GM21737 (cell line): ENCODE measurements around the gene C16orf86.

Experiments used
- ATAC-seq: cut with Tn5 transposase; IDR thresholded peaks from one replicate; pipeline ENCODE4 v1.9.1; 2021; ENCODE audit warnings: mild to moderate bottlenecking, moderate library complexity; ENCODE audit not compliant: unreplicated experiment

The C16orf86 gene

DNA sequence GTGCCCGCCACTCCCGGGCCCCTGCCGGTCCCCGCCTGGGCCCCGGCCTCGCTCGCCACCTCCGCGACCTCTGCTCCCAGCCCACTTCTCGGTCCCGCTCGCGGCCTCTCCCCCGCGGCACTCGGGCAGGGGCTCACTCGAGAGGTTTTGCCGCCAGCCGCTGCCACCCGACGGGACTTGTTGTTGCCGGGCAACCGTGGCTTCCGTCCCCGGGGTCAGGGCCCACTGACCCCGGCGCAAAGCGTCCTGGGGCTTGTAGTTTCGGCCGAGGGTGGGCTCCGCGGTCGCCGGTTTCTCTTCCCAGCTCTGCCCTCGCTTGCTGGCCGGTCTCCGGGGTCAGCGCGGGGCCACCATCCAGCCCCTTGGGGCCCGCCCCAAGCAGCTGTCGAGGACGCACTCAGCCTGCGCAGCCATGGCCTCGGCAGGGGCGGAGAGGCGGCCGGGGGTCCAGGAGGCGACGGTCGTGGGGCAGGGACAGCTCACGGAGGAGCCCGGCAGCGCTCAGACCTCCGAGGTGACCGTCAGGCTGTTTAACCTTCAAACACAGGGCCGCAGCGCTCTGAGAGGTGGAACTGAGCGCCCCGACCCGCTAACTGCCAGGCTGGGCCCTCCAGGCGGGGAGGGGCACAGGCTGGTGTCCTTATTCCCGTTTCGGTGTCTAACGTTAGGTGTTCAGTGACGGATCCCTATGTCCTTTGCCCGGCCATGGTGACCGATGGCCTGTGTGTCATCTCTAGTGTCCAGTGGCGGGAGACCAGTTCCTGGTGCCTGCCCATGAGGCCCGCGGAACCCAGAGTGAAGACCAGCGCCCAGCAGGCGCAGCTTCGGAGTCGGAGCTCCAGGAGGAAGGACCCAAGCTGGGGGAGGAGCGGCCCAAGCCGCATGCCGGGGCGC, at the start of gene C16orf86, which contains the start of gene ENKD1:
Gene C16orf86, plus strand, starts transcription at position 256 of the 894 bp plus-strand sequence. Its CDS starts 157 bp downstream, at position 413.
Gene ENKD1, minus strand, starts transcription at position 192 of the 894 bp plus-strand sequence. CDS start 308 bp downstream, outside the sequence.
- peak; percentile 42 for ATAC-seq

DNA sequence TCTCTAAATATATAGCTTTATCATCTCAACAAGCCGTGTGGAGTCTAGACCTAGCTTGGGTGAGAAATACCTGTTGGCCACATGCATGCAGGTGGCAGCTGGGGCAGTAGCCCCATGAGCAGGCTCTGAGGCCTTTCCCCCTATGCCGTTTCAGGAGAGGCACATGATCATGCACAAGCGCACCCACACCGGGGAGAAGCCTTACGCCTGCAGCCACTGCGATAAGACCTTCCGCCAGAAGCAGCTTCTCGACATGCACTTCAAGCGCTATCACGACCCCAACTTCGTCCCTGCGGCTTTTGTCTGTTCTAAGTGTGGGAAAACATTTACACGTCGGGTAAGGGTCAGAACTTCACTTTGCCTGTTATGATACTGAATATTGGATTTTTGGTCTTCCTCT, 38.4 kb upstream of the C16orf86 start:
- ATAC-seq, result no peak

GRCh38 chr16:67632415-67633172, 34.0 kb upstream of the C16orf86 start:
- no peak for ATAC-seq

- no peak for ATAC-seq
Measured at GRCh38 chr16:67636713-67637112, 29.9 kb upstream of the C16orf86 start.

- ATAC-seq, result no peak
Measured at GRCh38 chr16:67637625-67638024, 29.0 kb upstream of the C16orf86 start.

DNA sequence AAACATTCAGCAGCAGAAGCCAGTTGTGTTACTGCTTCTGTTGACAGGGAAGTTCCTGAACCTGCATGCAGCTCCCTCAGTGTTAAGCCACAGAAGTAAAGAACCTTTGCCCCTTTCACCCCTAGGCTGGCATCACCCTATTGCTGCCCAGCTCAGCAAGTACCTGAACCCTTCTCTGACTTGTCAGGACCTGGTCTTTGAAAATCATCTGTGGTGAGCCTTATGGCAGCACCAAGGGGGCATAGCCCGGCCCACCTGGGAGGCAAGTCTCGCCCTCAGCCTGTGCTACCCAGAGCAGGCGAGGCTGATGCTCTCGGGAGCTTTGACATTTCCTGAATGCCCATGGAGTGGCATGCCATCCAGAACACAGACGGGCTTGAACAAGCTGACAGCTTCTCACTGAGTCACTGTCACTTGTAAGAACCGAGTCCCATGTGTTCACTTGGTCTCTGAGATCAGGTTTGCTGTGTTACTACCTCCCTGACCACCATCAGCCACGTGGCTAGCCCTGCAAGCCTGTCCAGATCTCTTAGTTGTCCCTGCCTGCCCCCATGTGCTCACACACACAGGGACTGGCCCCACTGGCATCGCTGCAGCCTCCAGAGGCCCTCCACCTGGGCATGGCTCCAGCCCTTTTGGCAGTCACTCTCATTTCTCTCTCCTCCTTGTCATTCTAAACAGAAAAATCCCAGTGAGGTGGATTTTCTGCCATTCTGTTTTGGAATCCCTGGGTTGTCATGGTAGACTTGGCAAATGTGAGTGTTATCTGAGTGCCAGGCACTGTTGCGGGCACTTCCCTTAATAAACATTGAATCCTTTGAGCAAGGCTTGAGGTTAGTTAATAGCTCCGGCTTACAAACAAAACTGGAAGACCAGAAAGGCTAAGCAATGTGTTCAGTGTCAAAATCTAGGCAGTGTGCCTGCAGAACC, 24.6 kb upstream of the C16orf86 start:
- no peak for ATAC-seq

GRCh38 chr16:67644038-67644437, 22.6 kb upstream of the C16orf86 start:
- ATAC-seq, result no peak

- peak; percentile 4 for ATAC-seq
Measured at GRCh38 chr16:67645397-67646121, 21.1 kb upstream of the C16orf86 start.

DNA sequence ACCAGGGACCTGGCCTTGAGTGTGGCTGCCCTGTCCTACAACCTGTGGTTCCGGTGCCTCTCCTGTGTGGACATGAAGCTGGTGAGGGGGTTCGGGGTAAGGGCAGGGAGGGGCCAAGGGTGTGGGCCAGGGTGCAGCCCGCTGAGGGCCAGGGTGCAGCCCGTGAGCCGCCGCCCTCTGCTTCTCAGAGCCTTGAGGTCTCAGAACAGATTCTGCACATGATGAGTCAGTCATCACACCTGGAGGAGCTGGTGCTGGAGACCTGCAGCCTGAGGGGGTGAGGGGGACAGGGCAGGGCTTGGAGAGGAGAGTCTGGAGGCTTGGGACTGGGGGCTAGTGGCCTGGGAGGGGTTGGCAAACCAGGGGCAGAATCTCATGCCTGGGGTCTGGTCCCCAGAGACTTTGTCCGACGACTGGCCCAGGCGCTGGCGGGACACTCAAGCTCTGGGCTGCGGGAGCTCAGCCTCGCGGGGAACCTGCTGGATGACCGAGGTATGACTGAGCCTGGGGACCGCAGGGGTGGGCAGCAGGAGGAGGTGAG, 19.4 kb upstream of the C16orf86 start:
- no peak for ATAC-seq

- ATAC-seq, result no peak
Measured at GRCh38 chr16:67647681-67648080, 18.9 kb upstream of the C16orf86 start.

DNA sequence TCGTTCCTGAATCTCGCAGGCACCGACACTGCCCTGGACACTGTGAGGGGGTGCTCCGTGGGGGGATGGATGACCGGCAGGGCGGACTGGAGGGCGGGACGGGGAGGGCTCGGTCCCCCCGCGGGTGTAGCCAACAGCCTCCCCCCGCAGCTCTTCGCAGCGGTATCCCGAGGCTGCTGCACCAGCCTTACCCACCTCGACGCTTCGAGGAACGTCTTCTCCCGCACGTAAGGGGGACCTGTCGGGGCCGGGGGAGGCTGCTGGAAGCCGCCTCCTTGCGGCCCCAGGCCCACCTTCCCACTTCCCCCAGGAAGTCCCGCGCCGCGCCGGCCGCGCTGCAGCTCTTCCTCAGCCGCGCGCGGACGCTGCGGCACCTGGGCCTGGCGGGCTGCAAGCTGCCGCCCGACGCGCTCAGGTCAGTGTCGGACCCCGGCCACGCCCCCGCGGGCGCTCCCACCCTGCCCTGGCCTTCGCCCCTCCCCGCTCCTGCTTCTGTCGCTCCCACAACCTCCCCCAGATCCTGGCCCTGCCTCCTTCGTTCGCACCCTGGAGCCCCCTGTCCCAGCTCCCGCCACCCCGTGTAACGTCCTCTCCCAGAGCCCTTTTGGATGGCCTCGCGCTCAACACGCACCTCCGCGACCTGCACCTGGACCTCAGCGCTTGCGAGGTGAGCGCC, 18.4 kb upstream of the C16orf86 start:
- ATAC-seq, result no peak

DNA sequence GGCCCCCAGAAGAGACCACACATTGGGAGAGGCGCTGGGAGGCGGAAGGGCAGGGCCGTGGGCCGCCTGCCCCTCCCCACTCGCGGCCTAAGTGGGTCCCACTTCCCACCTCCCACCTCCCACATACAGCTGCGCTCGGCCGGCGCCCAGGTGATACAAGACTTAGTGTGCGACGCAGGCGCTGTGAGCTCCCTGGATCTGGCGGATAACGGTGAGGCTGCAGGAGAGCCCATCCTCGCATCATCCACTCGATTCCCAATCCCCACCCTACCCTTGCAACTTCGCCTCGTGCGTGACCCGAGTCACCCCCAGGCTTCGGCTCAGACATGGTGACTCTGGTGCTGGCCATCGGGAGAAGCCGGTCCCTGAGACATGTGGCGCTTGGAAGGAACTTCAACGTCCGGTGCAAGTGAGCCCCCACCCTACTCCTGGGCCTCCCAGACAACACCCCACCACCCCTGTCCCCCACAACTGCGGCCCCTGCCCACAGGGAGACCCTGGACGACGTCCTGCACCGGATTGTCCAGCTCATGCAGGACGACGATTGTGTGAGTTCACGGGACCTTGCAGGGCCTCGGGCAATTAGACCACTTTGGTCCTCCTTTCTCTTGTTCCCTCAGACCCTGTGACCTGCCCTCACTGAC, 17.7 kb upstream of the C16orf86 start:
- no peak for ATAC-seq

DNA sequence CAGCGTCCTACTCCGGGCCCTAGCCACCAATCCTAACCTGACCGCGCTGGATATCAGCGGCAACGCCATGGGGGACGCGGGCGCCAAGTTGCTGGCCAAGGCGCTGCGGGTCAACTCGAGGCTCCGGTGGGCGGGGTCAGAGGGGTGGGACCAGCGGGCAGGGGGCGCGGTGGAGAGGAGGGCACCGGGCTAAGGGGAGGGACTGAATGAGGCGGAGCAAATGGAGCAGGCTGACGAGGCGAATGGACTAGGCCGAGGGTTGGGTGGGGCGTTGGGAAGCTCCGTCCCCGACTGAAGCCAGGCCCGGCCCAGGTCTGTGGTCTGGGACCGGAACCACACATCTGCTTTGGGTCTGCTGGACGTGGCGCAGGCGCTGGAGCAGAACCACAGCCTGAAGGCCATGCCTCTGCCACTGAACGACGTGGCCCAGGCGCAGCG, 17.1 kb upstream of the C16orf86 start:
- ATAC-seq, result no peak

DNA sequence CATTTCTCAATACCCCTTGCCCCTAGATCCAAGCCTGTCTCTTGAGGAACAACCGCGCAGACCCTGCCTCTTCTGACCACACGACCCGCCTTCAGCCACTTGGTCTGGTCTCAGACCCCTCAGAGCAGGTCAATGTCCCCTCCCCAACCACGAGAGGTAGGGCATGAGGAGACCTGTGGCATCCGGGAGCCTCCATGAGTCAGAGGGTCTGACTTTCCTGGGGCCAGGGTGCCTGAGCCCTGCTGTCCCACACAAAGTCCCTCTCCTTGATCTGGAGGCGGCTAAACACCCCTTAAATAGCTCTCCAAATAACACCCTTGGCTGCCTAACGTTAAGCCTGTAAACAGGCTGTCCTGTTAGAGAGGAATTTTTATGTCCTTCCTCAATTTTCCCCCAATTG, 16.6 kb upstream of the C16orf86 start:
- no peak for ATAC-seq

DNA sequence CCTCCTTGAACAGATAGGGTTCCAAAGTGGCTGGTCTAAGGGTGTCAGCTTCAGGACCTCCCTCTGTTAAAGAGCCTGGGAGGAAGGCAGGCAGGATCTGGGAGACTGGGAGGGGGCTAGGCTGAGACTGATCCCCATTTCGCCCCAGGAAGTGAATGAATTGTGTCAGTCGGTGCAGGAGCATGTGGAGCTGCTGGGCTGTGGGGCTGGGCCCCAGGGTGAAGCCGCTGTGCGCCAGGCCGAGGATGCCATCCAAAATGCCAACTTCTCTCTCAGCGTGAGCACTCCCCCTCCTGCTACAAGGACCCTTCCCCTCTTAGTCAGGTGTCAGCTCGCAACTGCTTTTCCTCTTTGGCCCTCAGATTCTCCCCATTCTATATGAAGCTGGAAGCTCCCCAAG, 15.6 kb upstream of the C16orf86 start:
- ATAC-seq, result no peak

DNA sequence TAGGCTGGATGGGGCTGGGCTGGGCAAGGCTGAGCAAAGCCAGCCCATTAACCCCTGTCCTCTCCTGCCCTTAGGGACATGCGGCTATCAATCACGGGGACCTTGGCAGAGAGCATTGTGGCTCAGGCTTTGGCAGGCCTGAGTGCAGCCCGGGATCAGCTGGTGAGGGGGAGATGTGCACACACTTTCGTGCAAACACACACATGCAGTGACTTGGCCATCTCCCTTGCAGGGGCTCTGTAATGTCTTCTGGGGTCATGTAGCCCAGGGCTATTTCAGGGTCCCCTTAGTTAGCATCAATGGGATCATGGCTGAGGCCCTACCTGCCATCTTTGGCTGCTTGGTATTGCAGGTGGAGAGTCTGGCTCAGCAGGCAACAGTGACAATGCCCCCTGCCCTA, 14.8 kb upstream of the C16orf86 start:
- no peak for ATAC-seq

DNA sequence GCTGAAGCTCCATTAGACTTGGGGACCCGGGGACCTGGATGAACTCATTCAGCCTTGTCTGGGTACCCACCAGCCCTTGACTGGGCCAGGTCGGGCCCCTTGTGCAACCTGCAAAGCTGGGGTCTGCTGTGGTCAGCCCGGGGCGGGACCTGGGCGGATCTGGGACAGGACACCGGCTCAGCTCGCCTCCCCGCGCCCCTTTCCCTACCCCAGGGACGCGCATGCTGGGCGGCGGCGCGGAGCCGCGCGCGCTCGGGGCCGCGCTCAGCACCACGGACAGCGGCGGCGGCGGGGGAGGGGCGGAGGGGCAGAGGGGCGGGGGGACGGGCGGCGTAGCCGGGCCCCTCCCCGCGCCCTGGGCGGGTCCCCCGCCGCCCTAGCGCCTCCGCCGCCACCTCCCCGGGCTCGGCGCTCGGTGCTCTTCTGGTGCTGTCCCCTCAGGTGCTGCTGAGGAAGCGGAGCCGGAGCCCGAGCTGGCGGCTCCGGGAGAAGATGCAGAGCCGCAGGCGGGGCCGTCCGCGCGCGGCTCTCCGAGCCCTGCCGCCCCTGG, 14.0 kb upstream of the C16orf86 start:
- no peak for ATAC-seq

DNA sequence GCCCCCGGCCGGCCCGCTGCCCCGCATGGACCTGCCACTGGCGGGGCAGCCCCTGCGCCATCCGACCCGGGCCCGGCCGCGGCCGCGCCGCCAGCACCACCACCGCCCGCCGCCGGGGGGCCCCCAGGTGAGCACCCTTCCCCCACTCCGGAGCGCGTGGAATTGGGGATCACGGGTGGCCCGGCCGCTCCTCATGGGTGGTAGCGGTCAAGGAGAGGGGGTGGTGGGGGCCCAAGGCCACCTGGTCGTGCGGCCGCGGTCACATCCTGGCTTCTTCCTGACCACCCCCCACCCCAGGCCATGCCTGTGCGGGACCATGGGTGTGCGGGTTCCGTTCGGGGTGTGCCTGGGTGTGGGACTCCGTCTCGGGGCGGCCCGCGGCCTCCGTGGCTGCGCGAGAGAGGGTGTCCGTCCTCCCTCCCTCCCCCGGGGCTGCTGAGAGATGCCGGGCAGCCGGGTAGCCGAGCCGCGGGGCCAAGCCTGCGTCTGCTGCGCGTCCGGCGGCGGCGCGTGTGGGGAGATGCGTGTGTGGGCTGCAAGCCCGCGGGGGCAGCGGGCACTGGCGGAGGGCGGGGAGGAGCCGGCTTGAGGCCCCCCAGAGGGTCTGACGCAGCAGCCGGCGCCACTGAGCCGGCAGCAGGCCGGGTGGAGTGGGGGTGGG, 13.4 kb upstream of the C16orf86 start:
- no peak for ATAC-seq
